Fibroblast of lung (primary cell): ENCODE results near the gene SLC6A19.

Source experiments
- EZH2 ChIP-seq: IDR thresholded peaks from 2 replicates; pipeline ENCODE4 v1.5.1; 2012; ENCODE audit warnings: low read length, control low read depth, mild to moderate bottlenecking; ENCODE audit errors: missing control alignments
- TF ChIP-seq, protein P1 (sequence below), 2 donors: IDR thresholded peaks in 1 of 2; conservative IDR thresholded peaks in 1 of 2; 1 replicate in 1 of 2; 2 replicates in 1 of 2; pipeline ENCODE4 v1.5.1; 2011 to 2012; ENCODE audit warnings: low read length in 2 of 2, control low read depth in 1 of 2, inconsistent platforms in 1 of 2, low read depth in 1 of 2, mild to moderate bottlenecking in 1 of 2

DNA sequence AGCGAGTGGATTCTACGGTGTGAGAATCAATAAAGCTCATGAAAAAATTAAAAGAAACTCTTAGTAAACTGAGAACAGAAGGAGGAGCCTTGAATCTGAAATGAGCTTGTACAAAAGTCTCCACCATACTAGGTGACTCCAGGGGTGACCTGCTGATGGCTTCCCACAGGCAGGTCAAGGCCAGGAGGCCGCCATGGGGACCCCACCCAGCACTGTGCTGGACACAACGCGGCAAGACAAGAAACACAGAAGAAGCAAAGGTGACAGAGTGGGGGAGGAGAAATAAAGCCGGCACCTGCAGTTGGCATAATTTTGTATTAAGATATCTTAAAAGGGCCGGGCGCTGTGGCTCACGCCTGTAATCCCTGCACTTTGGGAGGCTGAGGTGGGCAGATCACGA lies 12.1 kb upstream of the SLC6A19 start:
- TF ChIP-seq, protein P1, sequence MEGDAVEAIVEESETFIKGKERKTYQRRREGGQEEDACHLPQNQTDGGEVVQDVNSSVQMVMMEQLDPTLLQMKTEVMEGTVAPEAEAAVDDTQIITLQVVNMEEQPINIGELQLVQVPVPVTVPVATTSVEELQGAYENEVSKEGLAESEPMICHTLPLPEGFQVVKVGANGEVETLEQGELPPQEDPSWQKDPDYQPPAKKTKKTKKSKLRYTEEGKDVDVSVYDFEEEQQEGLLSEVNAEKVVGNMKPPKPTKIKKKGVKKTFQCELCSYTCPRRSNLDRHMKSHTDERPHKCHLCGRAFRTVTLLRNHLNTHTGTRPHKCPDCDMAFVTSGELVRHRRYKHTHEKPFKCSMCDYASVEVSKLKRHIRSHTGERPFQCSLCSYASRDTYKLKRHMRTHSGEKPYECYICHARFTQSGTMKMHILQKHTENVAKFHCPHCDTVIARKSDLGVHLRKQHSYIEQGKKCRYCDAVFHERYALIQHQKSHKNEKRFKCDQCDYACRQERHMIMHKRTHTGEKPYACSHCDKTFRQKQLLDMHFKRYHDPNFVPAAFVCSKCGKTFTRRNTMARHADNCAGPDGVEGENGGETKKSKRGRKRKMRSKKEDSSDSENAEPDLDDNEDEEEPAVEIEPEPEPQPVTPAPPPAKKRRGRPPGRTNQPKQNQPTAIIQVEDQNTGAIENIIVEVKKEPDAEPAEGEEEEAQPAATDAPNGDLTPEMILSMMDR (conservative IDR thresholded peaks at IDR 0.05 in 1 of 2, IDR thresholded peaks at IDR 0.05 in 1 of 2; ENCODE audit: low read depth in 1 of 2, low read length in 2 of 2): no peak
- no peak for TF ChIP-seq EZH2
